NCI-H69 (cell line): ENCODE results near the gene POLR1D.
A peak's percentile ranks its signal among the peaks of the same experiment; 100 is the strongest.

Experiments
- DNase-seq: peaks from one replicate; lab custom pipeline; 2025; lab: John Stamatoyannopoulos, UW

Gene POLR1D, protein sequence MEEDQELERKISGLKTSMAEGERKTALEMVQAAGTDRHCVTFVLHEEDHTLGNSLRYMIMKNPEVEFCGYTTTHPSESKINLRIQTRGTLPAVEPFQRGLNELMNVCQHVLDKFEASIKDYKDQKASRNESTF

DNA sequence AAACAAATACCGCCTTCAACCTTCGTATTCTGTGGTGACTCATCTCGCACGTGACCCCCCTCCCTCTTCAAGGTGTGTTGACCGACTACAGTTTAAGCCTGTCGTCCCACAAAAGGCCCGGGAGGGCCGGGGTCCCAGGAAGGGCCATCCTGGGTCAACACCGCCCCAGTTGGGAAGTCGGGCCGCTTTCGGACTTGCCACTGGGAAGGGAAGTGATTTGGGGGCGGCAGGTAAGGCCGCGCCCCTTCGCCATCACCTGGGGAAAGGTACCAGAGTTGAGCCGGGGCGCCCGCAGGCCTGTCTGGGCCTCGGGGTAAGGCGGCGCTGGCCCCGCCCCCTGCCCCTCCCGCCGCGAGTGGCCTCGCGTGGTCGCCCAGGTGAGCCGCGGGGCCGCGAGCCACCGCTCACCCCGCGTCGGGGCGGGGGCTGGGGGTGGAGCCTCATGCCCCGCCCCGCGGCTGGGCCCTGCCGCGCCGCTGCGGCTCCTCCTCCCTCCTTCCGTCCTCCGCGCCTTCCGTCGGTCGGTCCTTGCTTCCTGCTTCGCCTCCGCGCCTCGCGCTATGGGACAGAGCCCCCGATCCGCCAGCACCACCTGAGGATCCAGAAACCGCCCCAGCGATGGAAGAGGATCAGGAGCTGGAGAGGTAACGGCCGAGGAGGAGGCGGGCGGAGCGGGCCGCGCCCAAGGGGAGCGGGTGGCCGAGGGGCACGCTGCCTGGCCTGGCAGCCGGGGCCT lies at the start of gene POLR1D:
Gene POLR1D (plus strand): TSS at position 527 of the 736 bp plus-strand sequence. CDS start 92 bp downstream, at position 619.
- DNase-seq = peak; percentile 92

DNA sequence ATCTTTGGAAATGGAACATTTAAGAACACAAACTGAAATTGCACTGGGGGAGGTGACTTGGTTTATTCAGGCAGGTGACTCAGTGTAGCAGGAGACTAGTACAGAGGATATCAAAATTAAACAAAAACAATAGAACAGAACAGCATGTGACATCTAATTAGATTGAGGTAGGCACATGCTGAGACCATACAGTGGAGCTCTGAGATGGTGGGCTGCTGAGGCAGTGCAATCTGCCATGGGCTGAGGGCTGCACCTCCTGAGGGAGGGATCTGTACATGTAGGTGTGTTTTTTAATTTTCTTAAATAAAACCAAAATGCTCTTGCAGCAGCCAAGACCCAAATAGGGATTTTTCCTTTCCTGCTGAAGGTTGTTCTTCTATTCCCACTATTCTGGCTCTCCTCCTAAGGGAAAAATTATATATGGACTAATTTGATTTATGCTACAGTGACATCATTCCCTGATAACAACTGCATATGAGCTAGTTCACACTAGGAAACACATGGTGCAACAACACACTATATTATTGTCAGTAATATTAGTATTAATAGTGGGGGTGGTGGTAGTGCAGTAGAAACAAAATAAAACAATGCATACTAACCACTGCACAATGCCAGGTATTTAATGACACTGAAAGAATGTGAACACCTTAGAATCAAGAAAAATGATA lies 49.3 kb upstream of the POLR1D start:
- DNase-seq = peak; percentile 60

- peak; percentile 5 for DNase-seq
These were observed 48.4 kb upstream of the POLR1D start for GRCh38 chr13:27573265-27573664.

- DNase-seq = no peak
These were observed 47.0 kb upstream of the POLR1D start for GRCh38 chr13:27574661-27575060.

- peak; percentile 48 for DNase-seq
These were observed 43.3 kb upstream of the POLR1D start for GRCh38 chr13:27578121-27579030.

DNA sequence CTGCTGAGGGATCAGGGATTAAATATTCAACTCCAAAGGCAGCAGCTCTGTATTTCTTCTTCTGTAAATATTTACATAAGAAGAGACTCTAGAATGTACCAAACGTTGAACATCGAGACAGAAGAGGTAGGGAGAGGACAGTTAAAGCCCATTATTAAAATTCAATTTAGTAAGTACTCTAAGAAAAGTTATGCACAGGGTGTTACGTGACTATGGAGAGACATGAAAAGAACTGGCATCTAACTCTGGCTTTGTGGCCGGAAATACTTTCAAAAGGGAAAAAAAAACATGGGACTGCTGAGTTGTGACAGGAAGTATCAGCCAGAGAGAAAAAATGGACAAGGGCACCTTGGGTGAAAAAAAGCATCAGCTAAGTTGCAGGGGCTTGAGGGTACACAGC lies 38.0 kb upstream of the POLR1D start:
- DNase-seq = no peak

- no peak for DNase-seq
These were observed 34.5 kb upstream of the POLR1D start for GRCh38 chr13:27587095-27587746.

GRCh38 chr13:27588405-27588804 lies 33.3 kb upstream of the POLR1D start:
- no peak for DNase-seq

- DNase-seq = no peak
These were observed 28.8 kb upstream of the POLR1D start for GRCh38 chr13:27592865-27593264.

DNA sequence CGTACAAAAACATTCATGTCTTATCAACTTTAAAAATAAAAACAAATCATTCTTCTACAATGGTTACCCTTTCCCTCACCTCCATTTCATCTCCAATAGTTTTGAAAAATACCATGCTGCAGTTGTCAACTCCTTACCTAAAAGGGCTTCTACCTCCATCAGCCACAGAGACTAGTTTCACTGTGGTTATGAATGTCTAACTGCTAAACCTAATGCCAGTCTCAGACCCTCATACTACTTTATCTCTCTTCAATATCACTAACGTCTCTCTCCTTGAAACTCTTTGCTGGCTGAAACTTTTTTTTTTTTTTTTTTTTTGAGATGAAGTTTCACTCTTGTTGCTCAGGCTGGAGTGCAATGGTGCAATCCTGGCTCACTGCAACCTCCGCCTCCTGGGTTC lies 28.4 kb upstream of the POLR1D start:
- DNase-seq = no peak

- DNase-seq = no peak
These were observed 26.5 kb upstream of the POLR1D start for GRCh38 chr13:27595055-27595811.

DNA sequence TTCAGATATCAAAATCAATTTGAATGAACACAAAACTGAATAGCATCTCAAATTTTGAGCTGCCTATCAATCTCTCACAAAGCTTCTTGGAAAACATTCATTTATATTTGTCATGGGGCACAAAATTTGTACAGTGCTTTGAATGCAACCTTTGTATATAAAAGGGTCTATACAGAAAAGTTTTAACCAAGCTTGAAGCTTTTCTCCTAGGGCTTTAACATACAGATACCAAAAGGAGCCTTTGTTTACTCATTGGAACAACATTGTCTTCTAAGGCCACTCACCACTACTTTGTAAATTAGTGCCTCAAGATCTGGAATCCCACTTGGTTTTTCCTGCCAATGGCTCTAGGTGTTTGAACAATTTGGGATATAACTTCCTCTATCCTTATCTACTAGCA lies 22.6 kb upstream of the POLR1D start:
- no peak for DNase-seq

DNA sequence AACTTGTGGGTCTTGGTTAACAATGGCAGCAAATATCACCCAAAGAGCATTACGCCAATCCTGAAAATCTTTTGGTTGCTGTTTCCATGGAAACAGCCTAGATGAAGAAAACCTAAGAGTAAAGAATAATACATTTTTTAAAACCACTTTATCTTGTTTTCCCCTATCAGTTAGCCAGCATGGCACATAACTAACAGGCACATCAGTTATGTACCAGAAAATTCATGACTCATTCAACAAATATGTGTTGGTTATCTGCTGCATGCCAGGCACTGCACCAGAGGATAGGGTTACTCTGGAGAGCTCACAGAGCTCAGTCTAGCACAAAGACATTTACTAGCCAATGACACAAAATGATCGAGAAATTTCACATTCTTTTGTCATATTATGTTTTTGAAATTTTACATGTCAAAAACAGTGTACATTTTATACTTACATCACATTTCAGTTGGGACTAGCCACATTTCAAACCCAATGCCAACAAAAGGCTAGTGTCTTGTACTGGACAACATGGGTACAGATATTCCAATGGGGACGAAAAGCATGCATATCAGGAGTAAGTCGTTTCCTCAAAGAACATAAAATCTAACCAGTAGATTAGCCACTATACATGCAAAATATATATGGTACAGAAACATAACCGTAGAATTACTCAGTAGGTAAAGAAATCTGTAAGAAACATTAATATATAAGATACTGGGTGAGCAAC lies 21.7 kb upstream of the POLR1D start:
- peak; percentile 1 for DNase-seq

GRCh38 chr13:27600711-27601110 lies 21.0 kb upstream of the POLR1D start:
- no peak for DNase-seq

DNA sequence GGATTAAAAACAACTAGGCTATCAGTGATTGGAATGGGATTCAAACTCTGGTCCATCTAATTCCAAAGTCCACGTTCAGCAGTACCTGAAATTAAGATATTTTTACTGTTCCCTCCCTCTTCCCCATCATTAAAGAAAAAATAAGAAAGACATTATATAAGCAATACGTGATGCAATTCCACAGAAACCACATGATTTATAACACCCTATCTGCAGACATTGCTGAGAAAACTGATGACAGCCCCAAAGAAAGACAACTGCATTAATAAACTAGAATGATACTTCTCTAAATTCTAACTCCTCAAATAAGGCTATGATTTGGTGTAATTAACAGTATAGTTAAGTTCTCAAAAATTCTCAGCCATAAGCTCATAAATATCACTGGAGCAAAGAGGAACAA lies 20.5 kb upstream of the POLR1D start:
- no peak for DNase-seq

- no peak for DNase-seq
These were observed 19.9 kb upstream of the POLR1D start for GRCh38 chr13:27601803-27602202.

- no peak for DNase-seq
These were observed 16.6 kb upstream of the POLR1D start for GRCh38 chr13:27605099-27605498.

DNA sequence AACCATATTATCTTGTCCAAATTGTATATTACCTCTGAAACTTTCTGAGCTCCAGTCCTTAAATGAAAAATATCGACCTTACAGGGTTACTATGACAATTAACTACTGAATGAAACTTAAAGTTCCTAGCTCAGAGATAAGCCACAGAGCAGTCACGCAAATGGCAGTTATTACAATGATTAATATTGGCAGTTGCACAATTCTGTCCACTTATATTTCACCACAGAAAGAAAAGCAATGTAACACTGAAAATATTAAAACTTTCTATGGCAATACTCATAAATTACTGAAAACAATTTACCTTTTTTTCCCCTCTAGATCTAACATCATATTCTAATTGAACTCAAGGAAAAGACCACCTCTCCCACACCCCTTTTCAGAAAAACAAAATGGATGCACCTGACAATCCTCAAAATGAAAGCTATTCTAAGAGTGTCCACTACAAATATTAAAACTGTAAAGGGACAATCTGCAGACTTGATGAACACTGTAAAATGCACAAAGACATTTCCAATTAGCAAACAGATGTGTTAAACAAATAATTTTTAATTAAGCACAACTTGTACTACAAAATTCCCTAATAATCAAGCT lies 16.0 kb upstream of the POLR1D start:
- DNase-seq = no peak

DNA sequence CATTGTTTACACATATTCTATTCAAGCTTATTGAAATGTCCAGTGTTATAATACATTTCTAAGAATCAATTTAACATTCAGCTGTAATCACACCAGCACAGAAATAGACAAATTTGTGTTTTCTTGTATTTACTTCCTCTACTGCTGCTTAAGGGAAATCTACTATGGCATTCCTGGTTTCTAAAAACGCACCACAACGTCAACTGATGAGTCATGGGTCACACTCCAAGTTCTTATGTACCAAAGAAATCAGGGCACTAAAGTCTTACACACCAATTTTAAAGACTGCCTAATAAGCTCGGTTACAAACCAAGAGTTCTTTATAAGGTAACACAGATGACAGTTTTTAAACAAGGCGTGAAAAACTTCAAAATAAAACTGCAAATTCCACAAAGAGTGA lies 14.6 kb upstream of the POLR1D start:
- DNase-seq = no peak

DNA sequence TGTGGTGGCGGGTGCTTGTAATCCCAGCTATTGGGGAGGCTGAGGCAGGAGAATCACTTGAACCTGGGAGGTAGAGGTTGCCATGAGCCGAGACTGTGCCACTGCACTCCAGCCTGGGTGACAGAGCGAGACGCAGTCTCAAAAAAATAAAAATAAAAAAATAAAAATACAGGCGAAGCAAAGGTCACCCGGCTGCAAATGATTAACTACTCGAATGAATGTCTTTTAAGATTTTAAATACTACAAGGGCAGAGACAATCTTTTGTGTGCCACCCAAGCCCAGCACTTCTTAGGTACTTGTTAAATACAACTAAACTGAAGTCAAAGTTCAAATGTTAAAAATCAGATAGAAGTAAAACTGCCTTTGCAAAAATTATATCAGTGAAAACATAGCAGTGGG lies 8.1 kb upstream of the POLR1D start:
- DNase-seq = no peak
